Upper lobe of left lung (tissue), 4 donors: ENCODE results near the gene PSMD11.

Experiments used
- POLR2A ChIP-seq, 4 donors: fragments of 450-650 bp; IDR thresholded peaks; one replicate each; pipeline ENCODE4 v1.5.1; 2016 to 2017; ENCODE audit warnings: antibody characterized with exemption in 4 of 4, mild to moderate bottlenecking in 2 of 4
- POLR2AphosphoS5 ChIP-seq, 2 donors: sonication (generic); formaldehyde crosslinking; IDR thresholded peaks; one replicate each; pipeline ENCODE4 v1.5.1; 2017; ENCODE audit warnings: antibody characterized with exemption in 2 of 2
- TF ChIP-seq, protein P1 (sequence below), 6 experiments: fragments of 450-650 bp in 4 of 6; fragments of 200-600 bp in 2 of 6; sonication (generic) in 2 of 6; IDR thresholded peaks; one replicate each; pipeline ENCODE4 v1.5.1; 2016 to 2019; ENCODE audit warnings: antibody characterized with exemption in 6 of 6

GRCh38 chr17:32445497-32445896, 1.2 kb downstream of the PSMD11 start:
- TF ChIP-seq, protein P1, sequence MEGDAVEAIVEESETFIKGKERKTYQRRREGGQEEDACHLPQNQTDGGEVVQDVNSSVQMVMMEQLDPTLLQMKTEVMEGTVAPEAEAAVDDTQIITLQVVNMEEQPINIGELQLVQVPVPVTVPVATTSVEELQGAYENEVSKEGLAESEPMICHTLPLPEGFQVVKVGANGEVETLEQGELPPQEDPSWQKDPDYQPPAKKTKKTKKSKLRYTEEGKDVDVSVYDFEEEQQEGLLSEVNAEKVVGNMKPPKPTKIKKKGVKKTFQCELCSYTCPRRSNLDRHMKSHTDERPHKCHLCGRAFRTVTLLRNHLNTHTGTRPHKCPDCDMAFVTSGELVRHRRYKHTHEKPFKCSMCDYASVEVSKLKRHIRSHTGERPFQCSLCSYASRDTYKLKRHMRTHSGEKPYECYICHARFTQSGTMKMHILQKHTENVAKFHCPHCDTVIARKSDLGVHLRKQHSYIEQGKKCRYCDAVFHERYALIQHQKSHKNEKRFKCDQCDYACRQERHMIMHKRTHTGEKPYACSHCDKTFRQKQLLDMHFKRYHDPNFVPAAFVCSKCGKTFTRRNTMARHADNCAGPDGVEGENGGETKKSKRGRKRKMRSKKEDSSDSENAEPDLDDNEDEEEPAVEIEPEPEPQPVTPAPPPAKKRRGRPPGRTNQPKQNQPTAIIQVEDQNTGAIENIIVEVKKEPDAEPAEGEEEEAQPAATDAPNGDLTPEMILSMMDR (IDR thresholded peaks at IDR 0.05), result no peak
- TF ChIP-seq POLR2A (IDR thresholded peaks at IDR 0.05), result peak in 1 of 4 donors; percentile 1
- TF ChIP-seq POLR2AphosphoS5 (IDR thresholded peaks at IDR 0.05), result no peak
